Fibroblast of the conjunctiva (primary cell): ENCODE measurements around the gene PPL.

Experiments used
- DNase-seq: peaks from one replicate; pipeline ENCODE4 v3.0.0-alpha.2; 2010; ENCODE audit warnings: low read depth

PPL gene

DNA sequence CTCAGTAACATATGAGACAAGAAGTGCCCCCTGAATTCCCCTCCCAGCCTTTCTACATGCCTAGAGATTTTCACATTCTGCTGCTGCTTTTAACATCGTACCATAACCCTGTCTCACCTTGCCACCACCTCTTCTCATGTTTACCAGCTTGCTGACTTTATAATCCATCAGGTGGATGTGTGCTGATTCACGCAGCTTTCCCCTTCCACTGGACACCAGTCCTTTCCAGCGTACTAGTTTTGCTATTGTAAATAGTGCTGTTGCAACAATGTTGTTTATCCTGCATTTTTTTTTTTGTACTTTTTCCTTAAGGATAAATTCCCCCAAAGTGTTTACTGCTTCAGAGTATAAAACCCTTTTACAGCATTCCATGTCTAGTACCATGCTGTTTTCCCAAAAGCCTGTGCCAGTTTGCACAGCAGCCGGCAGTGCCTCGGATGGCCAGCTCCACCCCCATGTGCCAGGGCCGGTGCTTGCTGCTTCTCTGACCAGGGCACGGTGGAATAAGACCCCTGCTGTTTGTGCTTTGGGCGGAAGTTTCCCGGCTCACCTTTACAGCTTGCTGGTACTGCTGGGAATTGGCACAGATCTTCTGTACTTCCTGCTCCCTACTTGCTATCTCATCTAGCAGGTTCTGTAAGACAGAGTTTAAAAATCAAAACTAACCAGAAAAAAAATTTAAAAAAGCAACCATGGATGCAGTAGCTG, 48.4 kb downstream of the PPL start:
- no peak for DNase-seq

DNA sequence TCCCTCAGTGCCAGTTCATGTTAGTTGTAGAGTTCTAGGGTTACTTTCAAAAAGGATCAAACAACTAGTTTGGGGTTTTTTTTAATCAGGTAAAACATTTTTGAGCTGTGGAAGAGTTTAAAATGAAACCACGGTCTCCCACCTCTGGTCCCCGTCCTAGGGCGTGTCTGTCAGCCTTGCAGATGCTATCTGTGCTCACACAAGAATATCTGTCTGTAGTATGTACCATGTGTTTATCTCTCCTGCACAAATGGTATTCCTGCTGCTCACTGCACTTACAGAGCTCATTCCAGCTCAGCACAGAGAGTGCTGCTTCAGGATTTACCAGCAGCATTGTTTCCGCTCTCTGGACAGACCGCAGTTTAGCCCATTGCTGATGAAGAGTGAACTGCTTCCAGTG, 50.8 kb downstream of the PPL start:
- no peak for DNase-seq

DNA sequence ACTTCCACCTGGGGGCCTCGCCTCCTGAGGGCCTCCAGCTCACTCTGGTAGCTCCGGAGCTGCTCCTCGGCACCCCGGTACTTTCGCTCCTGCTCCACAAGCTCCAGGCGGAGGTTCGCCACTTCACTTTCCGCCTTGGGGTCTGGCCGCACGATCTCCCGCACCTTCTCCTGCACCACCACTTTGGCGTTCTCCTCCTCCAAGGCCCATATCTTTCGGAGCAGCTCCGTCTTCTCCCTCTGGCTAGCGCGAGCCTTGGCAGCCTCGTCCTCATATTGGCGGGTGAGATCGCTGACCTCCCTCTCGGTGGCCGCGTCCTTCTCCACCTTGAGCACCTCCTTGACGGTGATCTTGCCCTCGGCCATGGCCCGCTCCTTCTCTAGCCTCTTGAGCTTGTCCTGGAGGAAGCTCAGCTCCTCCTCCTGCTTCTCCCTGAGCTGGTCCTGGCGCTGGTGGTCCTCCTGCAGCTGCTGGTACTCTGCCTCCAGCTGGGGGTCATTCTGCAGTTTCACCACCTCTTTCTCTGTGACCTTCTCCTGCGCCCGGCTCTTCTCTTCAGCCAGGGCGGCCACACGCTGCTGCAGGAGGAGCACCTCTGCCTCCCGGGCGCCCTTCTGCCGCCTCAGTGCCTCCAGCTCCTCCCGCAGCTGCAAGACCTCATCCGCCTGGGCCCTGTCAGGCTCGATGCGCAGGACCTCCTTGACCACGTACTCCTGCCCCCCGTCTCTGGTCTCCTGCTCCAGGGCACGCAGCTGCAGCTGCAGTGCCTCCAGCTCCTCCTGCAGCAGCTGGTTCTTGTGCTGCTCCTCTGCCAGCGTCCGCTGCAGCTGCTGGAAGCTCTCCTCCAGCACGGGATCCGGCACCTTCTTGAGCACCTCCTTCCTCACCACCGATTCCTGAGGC, 51.7 kb downstream of the PPL start:
- no peak for DNase-seq

DNA sequence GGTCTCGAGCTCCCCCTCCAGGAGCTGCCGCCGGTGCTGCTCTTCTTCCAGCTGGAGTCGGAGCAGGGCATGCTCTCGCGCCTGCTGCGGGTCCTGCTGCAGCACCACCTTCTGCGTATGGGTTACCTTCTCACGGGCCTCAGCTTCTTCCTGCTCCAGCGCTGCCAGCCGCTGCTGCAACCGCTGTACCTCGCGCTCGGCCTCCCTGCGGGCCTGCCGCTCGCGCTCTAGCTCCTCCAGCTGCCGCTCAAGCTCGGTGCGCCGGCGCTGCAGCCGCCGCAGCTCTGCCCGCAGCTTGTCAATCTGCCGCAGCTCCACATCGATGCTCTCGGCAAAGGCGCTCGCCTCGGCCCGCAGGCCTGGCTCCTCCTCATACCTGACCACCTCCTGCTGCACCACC, 52.7 kb downstream of the PPL start:
- no peak for DNase-seq

DNA sequence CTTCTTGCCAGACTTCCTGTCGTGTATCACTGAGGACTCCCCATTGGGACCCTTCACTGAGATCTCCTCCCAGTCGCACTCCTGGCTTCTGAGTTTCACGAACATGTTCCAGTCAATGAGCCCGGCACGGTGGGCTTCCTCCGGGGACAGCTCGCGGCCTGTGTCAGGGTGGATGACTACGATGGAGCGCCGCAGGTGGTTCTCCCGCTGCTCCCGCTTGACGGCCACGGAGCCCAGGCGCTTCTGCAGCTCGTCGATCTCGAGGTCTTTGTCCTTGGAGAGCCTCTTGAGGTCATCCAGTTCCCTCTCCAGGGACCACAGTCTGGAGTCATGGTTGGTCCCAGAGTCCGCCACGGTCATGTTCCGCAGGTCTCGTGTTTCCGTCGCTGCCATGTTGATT, 53.4 kb downstream of the PPL start:
- no peak for DNase-seq

DNA sequence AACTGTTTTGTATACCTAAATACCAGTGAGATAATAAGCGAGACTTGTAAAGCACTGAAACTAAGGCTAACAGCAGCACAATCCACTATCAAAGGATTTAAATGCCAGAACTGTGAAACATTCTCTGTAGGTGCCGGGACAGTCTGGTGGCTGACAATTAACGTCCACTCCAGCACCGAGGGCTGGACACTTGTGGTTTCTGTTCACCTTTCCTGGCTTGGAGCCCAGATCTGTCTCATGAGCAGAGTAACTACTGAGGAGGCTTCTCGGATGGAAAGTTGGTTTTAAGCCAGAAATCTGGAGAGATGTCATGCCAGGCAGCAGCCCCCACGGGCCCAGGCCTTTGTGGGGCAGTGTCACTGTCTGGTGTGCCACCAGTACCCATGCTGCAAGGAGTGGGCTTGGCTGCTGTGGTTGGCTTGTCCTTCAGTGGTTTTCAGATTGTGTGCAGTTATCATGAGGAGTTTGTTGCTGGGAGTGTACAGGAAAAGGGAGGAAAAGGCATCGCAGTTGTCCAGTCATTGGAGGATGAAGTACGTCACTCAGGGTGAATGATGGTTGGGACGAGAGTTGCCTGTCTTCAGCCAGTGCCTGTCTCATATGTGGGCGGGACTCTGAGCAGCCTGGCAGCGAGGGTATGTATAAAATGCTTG, 54.2 kb downstream of the PPL start:
- DNase-seq, result no peak

DNA sequence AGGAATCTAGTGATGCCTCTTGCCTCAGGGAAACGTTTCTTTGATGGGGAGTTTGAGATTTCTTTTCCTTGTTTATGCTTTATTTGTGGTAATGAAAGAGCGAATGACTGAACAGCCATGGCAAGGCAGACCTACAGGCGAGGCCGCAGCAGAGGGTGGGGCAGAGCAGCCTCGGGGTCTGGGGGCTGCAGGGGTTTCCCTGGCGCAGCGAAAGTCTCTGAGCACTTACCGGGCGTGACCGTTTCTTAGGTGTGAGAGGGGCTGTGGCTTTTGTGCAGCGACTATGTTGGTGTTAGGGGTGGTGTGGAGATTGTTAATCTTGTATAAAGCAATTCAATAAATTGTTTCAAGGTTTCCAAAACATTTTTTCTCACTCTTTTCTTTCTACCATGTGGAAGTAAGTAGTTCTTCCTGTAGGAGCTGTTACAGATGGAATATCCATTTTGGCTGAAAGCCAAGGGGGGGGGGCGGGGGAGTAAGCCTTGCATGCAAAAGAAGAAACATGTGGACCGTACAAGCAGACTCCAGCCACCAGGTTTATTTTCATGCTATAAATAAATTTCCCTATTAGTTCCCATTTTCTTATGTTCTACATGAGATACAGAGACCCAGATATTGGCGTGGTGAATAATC, 54.8 kb downstream of the PPL start:
- peak; percentile 32 for DNase-seq

DNA sequence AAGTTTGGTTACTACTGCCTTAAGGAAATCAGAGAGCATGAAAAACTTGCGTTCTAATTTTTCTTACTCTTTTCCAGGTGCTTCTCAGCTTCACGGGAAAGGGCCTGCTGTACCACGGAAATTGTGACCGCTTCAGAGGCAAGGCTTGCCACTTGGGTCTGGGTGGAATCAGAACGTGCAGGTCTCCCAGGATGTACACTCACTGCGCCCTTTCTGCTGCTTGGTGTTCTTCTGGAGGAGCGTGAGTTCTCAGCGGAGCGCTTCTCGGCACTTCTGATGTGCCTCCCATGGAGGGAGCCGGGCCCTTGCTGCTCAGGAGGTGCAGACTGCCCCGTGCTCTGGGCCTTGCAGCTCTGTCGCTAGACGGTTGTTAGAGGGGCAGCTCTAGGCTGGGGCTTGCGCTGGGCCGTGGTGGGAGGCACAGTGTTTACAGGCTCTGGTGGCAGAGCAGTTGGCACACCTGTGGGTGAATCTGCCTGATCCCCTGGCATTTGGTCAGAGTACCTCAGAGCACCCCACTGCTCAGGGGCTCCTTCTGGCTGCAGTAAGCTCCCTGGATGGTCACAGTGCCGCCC, 56.9 kb downstream of the PPL start:
- no peak for DNase-seq

DNA sequence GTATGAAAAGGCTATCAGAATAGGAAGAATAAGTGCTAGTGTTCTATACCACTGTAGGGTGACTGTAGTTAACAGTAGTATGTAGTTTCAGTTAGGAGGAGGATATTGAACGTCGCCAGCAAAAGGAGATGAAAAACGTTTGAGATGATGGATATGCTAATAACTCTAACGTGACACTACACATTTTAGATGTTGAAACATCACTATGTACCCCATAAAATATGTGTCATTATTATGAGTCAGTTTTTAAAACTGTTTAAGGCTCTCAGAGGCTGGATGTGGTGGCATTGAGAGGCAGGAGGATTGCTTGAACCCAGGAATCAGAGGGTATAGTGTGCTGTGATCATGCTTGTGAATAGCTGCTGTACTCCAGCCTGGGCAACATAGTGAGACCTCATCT, 57.9 kb downstream of the PPL start:
- no peak for DNase-seq

DNA sequence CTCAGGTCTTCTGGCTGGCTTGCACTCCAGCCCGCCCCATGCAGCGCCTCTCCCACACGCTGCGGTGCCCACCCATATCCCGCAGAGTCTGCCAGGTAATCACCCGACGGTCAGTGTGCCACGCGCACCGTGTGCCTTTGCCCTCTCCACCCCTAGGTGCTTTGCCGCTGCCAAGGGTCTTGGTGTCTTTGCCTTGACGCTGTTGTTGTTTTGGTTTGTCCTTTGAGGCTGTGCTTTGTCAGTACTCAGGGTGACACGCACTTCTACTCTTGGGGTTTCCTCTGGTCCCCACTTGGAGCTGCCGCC, 59.6 kb downstream of the PPL start:
- no peak for DNase-seq

DNA sequence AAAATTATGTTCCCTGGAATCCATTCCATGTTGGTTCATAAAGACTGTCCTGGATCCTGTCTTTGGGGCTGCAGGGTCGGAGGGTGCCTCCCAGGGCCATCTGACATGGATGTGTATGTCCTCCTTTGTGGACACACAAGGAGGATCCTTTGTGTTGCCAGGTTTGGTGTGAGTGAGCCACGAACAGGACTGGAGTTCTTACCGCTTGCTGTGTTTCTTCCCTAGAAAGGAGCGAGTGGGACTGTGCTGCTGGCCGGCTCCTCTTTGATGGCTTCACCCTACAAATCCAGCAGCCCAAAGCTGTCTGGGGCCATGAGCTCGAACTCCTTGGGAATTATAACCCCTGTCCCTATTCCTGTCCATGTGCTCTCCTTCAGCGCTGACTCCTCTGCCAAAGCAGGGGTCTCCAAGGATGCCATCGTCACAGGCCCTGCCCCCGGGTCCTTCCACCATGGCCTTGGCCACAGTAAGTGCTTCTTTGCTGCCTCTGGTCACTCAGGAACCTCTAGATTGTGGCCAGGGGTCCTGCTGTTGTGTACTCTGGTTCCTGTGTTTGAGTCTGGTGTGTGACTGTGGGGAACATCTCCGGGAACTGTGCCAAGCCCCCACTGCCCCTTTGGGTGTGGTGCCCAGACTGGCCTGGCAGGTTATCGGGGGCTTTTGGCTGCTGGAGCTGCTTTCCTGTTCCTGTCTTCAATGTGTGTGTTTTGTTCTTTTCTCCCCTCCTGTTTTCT, 60.1 kb downstream of the PPL start:
- DNase-seq, result no peak

DNA sequence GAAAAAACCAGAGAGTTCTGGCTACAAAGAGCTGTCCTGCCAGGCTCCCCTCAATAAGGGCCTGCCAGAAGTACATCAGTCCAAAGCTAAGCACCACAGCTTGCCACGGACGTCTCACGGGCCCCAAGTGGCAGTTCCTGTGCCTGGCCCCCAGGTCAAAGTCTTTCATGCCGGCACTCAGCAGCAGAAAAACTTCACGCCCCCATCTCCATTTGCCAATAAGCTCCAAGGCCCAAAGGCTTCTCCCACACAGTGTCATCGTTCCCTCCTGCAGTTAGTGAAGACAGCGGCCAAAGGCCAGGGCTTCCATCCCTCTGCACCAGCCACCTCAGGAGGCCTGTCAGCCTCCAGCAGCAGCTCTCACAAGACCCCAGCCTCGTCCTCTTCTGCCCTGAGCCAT, 62.3 kb downstream of the PPL start:
- DNase-seq, result no peak

DNA sequence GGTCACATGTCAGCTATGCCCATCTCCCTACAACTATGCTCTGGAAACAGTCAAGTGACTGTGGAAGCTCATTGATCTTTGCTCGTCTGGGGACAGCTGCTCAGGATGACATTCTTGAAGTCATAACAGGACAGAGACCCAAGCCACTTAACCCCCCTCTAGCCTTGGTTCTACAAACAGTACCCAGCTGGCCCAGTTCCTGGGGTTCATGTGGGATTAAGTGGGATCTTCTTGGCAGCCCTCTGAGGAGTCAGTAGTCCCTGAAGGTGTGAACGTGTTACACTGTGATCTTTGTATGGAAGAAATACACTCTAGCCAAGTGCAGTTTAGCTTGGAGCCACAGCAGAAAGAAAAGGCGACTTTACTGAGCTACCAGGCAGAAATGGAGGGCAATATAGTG, 63.9 kb downstream of the PPL start:
- no peak for DNase-seq

DNA sequence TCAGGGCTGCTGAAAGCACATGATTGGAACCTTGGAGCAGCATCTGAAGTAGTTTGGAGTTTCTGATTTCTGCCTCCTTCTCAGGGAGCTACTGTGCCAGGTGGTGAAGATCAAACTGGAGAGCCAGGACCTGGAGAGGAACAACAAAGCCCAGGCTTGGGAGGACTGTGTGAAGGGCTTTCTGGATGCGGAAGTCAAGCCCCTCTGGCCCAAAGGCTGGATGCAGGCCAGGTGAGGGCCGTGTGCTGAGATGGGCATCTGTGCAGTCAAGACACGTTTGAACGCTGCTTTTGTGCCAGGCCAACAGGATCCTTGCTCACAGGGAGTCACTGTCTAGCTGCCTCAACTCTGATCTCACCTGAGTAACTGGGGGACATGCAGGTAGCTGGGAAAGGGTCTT, 65.9 kb downstream of the PPL start:
- DNase-seq, result no peak

DNA sequence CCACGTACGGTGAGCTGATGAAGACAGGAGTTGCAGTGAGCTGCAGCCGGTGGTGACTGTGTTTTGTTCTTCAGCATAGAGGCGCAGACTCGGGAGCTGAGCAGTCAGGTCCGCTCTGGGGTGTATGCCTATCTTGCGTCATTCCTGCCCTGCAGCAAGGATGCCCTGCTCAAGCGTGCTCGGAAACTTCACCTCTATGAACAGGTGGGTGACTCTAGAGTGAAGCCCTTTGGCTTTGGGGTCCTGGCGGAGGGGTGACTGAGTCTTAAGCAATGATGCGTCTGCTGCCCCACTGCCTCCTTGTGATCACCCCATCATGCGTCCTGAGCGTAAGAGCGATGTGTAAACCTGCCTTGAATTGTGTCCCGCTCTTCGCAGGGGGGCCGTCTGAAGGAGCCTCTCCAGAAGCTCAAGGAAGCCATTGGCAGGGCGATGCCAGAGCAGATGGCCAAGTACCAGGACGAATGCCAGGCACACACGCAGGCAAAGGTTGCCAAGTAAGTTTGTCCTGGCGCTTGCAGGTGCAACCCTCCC, 66.7 kb downstream of the PPL start:
- DNase-seq, result no peak

DNA sequence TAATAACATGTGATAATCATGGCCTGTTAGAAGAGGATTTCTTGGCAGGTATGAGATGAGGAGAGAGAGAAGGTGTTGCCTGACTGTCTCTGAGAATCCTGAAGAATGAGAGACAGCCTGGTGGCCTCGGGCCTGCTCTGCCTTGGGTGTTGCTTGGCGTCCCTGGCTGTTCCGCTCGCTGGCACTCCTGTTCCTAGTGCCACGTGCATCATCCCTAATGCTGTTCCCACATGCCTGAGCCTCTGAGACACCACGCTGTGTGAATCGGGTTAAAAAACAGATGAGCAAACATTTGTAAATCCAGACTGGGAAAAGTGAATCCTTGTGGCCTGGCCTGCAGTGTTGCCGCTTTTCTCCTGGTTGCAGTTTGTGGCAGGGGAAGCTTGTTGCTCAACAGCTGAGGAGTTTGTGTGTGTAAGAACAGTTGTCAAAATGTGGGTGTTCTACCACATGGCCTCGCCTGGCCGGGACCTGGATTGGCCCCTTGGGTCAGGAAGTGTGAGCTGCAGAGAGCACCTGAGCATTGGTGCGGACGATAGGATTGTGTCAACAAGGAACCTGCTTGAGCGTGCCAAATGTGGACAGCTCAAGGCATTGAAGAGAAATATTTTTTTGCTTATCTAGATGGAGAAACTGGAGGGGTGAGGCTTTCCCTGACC, 67.7 kb downstream of the PPL start:
- no peak for DNase-seq

DNA sequence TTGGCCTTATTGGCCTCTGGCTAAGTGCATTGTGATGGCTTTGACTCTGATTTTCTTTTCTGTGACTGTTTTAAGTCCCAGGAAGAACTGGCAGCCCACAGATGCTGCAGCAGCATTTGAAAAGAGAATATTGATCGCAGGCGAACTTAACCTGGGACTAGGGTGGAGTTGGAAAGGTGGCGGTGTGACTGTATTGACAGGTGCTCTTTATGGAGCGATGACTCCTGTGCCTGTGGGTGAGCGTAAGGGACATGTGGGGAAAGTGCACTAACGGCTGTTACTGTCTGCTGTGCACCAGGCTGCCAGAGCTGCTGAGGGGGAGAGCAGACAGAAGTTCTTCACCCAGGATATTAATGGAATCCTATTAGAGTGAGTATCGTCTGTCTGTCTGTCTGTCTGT, 68.4 kb downstream of the PPL start:
- DNase-seq, result no peak

DNA sequence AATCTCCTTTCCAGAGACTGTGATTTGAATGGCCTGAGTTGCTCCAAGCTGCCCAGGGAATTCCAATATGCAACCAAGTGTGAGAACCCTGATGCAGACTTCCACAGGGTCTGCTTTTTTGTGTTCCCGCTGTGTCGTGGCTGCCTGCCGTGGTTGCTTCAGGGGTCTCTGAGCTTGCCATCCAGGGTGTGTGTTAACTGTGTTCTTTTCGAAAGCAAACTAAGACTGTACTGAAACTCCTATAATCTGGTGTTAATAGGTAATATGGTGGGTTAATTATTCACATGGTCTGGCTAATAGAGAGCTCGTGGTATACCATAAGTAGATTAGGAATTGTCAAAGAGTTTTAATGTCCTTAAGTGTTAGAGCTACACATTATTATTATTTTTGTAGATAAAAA, 68.9 kb downstream of the PPL start:
- DNase-seq, result no peak

DNA sequence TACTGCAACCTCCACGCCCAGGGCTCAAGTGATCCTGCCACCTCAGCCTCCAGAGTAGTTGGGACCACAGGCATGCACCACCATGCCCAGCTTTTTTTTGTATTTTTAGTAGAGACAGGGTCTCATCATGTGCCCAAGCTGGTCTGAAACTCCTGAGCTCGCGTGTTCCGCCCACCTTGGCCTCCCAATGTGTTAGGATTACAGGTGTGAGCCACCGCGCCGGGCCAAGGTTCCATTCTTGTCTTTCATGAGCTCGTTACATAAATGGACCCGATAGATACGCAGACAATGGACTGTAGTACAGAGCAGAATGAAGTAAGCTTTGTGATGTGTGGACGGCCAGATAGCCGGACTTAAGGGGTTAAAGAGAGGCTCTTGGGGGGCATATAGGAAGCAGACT, 70.4 kb downstream of the PPL start:
- no peak for DNase-seq

DNA sequence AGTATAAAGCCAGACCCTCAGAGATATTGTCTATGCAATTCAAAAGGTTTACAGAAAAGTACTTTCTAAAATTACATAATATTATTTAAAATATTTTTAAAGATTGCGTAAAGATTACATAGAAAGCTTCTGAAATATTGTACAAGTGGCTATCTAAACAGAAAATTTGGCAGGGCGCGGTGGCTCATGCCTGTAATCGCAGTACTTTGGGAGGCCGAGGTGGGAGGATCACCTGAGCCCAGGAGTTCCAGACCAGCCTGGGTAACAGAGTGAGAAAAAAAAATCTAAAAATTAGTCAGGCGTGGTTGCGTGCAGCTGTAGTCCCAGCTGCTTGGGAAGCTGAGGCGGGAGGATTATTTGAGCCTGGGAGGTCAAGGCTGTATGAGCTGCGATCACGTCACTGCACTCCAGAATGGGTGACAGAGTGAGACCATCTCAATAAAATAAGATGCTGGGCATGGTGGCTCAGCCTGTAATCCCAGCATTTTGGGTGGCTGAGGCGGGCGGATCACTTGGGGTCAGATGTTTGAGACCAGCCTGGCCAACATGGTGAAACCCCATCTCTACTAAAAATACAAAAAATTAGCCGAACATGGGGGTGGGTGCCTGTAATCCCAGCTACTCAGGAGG, 71.6 kb downstream of the PPL start:
- DNase-seq, result no peak

DNA sequence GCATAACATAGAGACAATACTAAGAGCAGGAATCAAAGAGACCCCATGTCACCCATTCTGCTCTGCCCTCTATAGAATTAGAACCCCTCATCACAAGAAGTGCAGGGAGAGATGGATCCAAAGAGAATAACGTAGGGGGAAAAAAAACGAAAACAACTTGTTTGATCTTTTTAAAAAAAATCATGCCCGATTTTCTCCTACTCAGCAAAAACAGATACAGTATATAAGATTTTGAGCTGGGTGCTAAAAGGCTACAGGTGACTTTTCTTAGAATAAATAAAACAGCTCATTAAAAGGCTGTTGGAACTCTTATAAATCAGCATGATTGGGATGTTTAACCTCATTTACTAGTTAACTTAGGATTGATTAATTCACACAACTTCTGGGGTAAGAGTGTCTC, 72.2 kb downstream of the PPL start:
- no peak for DNase-seq
